Choroid plexus epithelial cell (primary cell): Measurements from ENCODE around the gene GABRA6.

Experiments used
- DNase-seq: peaks from one replicate; pipeline ENCODE4 v3.0.0-alpha.2; 2010; ENCODE audit warnings: low read depth
- H3K4me3 ChIP-seq: 2 replicates; pipeline ENCODE4 v1.5.1; 2011; ENCODE audit warnings: low read depth, mild to moderate bottlenecking, control low read depth, low read length, moderate library complexity
- CTCF ChIP-seq: conservative IDR thresholded peaks from 2 replicates; pipeline ENCODE4 v1.5.1; 2011; ENCODE audit warnings: low read depth, mild to moderate bottlenecking, control low read depth, inconsistent platforms, low read length, moderate library complexity

Gene GABRA6

DNA sequence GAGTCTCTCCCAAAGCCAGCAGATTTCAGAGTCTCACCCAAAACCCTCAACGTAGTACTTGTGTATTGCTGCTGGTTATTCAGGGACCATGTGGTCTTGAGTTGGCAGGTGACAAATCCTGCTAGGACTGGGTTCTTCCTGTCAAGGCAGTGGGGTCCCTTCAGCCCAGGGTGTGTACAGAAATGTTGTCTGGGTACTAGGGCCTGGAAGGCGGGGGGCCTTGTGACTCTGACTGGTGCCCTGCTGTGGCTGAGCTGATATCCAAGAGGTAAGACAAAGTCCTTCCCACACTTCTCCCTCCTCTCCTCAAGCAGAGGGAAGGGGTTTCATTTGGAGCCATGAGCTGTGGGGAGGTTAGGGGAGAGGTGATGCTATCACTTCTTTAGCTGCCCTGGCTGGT is 58.8 kb downstream of the GABRA6 start:
- H3K4me3 ChIP-seq = no peak overlapping the region
- TF ChIP-seq CTCF = no peak
- DNase-seq = no peak

GRCh38 chr5:161745392-161745791 is 59.9 kb downstream of the GABRA6 start:
- no peak overlapping the region for H3K4me3 ChIP-seq
- DNase-seq = no peak
- no peak for TF ChIP-seq CTCF

GRCh38 chr5:161751265-161751664 is 65.7 kb downstream of the GABRA6 start:
- H3K4me3 ChIP-seq = no peak overlapping the region
- TF ChIP-seq CTCF = no peak
- DNase-seq = no peak
